Upper lobe of left lung (tissue), 6 donors: ENCODE results near the gene HMX1. TPM values are rescaled to one million over a fixed set of nuclear protein-coding genes. Genes with fewer than 3 reads are reported as not detected.

Source experiments
- ATAC-seq, 2 donors: fragments of 200-7000 bp; cut with Tn5 transposase; one replicate each; pipeline ENCODE4 v1.9.1; 2022; ENCODE audit warnings: mild to moderate bottlenecking in 2 of 2, moderate library complexity in 2 of 2; ENCODE audit not compliant: low FRiP score in 2 of 2
- DNase-seq, 2 donors: peaks; one replicate each; pipeline ENCODE4 v3.0.0-alpha.2; 2019 to 2020
- H3K27ac ChIP-seq, 4 donors: fragments of 200-600 bp; sonication (generic); one replicate each; pipeline ENCODE4 v1.5.1; 2016 to 2019
- H3K27me3 ChIP-seq, 4 donors: fragments of 200-600 bp; sonication (generic); one replicate each; pipeline ENCODE4 v1.5.1; 2017 to 2019
- H3K36me3 ChIP-seq, 4 donors: fragments of 200-600 bp; sonication (generic); one replicate each; pipeline ENCODE4 v1.5.1; 2016 to 2019
- H3K4me1 ChIP-seq, 4 donors: fragments of 200-600 bp; sonication (generic); one replicate each; pipeline ENCODE4 v1.5.1; 2018 to 2019
- H3K4me3 ChIP-seq, 4 donors: fragments of 200-600 bp; sonication (generic); one replicate each; pipeline ENCODE4 v1.5.1; 2017 to 2019; ENCODE audit warnings: mild to moderate bottlenecking in 2 of 4, moderate library complexity in 1 of 4
- H3K9me3 ChIP-seq, 4 donors: fragments of 200-600 bp; sonication (generic); one replicate each; pipeline ENCODE4 v1.5.1; 2018 to 2019
- EP300 ChIP-seq, 4 donors: sonication (generic); formaldehyde crosslinking; IDR thresholded peaks; one replicate each; pipeline ENCODE4 v1.5.1; 2017; ENCODE audit warnings: antibody characterized with exemption in 4 of 4, control low read depth in 2 of 4
- POLR2A ChIP-seq, 4 donors: fragments of 450-650 bp; IDR thresholded peaks; one replicate each; pipeline ENCODE4 v1.5.1; 2016 to 2017; ENCODE audit warnings: antibody characterized with exemption in 4 of 4, mild to moderate bottlenecking in 2 of 4
- POLR2AphosphoS5 ChIP-seq, 2 donors: sonication (generic); formaldehyde crosslinking; IDR thresholded peaks; one replicate each; pipeline ENCODE4 v1.5.1; 2017; ENCODE audit warnings: antibody characterized with exemption in 2 of 2
- WGBS, 2 donors: methylation state at CpG; one replicate each; pipeline ENCODE4 v1.1.5; 2017 to 2018; 5-methylcytosine and 5-hydroxymethylcytosine counted together
- total RNA-seq, 6 donors: library from RNA; depleted of rRNA in 4 of 6; stranded (reverse); fragments of >200 nt in 4 of 6; gene quantifications; one replicate each; pipeline versions ENCODE4 v1.1.0 to v1.2.1, GENCODE V29; 2016 to 2021
- TF ChIP-seq, protein P1 (sequence below), 6 experiments: fragments of 450-650 bp in 4 of 6; fragments of 200-600 bp in 2 of 6; sonication (generic) in 2 of 6; IDR thresholded peaks; one replicate each; pipeline ENCODE4 v1.5.1; 2016 to 2019; ENCODE audit warnings: antibody characterized with exemption in 6 of 6
- donor health status: DM: no; HTN: no; CAD: no; lungs with moderate emphysema.
- donor health status: DM: no; HTN: yes; CAD: no; lungs with severe emphysema.

HMX1 gene
- total RNA-seq, 6 donors from 2014 or later = not detected

DNA sequence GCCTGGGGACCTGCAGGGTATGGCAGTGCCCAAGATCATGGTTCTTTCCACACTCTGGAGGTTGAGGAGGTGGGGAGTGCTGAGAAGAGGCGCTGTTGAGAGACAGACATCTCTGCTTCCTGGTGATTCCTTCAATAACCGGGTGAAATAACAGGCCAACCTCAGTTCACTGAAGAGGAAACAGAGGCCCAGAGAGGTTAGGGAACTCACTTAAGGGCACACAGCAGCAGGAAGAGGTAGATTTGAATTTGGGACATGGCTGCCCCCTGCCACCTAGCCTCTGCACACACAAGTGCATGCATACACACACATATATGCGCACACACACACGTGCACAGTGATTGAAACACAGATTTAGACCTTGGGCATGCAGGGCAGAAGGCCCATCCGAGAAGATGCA is 24.9 kb upstream of the HMX1 start:
- WGBS, 2 donors = 36 to 53% methylated on average over 5 of the region's 5 CpGs
- ATAC-seq (no peak), DNase-seq (no peak)
- Histone ChIP-seq H3K36me3 (no peaks in the 10 kb centered on the region), H3K4me3 (no peak overlapping the region), H3K27ac (no peak overlapping the region), H3K4me1 (peaks cover 0 to 30% (median 0%) of the 10 kb centered on the region in 4 donors), H3K9me3 (peaks cover 6 to 21% (median 14%) of the 10 kb centered on the region in 4 donors), H3K27me3 (peaks cover 0 to 39% (median 19%) of the 10 kb centered on the region in 4 donors)
- TF ChIP-seq, protein P1, sequence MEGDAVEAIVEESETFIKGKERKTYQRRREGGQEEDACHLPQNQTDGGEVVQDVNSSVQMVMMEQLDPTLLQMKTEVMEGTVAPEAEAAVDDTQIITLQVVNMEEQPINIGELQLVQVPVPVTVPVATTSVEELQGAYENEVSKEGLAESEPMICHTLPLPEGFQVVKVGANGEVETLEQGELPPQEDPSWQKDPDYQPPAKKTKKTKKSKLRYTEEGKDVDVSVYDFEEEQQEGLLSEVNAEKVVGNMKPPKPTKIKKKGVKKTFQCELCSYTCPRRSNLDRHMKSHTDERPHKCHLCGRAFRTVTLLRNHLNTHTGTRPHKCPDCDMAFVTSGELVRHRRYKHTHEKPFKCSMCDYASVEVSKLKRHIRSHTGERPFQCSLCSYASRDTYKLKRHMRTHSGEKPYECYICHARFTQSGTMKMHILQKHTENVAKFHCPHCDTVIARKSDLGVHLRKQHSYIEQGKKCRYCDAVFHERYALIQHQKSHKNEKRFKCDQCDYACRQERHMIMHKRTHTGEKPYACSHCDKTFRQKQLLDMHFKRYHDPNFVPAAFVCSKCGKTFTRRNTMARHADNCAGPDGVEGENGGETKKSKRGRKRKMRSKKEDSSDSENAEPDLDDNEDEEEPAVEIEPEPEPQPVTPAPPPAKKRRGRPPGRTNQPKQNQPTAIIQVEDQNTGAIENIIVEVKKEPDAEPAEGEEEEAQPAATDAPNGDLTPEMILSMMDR (IDR thresholded peaks at IDR 0.05) = no peak
- TF ChIP-seq POLR2A (IDR thresholded peaks at IDR 0.05) (no peak), POLR2AphosphoS5 (IDR thresholded peaks at IDR 0.05) (no peak), EP300 (IDR thresholded peaks at IDR 0.05) (no peak)

DNA sequence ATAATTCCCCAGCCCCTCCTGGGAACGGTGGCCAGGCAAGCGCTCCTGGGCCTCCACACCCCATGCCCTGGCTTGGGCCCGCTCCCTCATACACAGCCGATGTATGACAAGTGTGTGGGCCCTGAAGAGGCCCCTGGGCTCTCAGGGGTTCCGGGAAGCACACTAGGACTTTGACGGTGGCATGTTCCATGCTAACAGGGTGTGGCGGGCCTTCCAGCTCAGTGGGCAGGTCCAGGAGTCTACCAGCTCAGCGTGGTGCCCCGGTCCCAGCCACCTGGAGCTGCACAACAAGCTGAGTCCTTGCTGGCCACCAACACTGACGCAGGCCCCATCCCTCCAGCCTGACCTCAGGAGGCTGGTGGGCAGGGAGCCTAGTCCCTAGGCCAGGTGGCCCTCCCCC is 24.4 kb upstream of the HMX1 start:
- ATAC-seq (no peak), DNase-seq (no peak)
- 86% methylated on average over 8 of the region's 10 CpGs; no CpG with 5 or more reads in 1 of the 2 donors for WGBS, 2 donors
- Histone ChIP-seq H3K27ac (no peak overlapping the region), H3K27me3 (peaks cover 0 to 40% (median 19%) of the 10 kb centered on the region in 4 donors), H3K4me1 (peaks cover 0 to 30% (median 0%) of the 10 kb centered on the region in 4 donors), H3K9me3 (peaks cover 6 to 16% (median 9%) of the 10 kb centered on the region in 4 donors), H3K4me3 (no peak overlapping the region), H3K36me3 (no peaks in the 10 kb centered on the region)
- TF ChIP-seq POLR2AphosphoS5 (IDR thresholded peaks at IDR 0.05) = no peak
- TF ChIP-seq POLR2A (IDR thresholded peaks at IDR 0.05) = no peak
- TF ChIP-seq, protein P1 (IDR thresholded peaks at IDR 0.05) = no peak
- TF ChIP-seq EP300 (IDR thresholded peaks at IDR 0.05) = no peak

DNA sequence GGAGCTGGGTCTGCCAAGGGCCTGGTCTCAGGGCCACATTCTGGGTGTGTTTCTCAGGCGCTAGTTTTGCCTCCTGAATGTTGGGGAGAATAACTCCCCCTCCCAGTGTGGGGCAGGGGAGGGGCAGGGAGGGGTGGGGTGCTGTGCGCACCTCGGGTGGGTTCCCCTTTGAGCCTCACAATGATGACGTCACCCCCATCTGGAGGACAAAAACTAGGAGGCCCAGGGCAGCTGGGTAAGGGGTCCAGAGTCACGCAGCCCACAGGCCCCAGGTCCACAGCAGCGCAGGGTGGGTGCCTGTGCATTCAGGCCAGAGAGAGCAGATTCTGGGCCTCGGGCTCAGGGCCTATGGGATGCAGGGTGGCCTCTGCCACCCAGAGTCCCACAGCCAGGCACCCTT is 23.7 kb upstream of the HMX1 start:
- DNase-seq = no peak

DNA sequence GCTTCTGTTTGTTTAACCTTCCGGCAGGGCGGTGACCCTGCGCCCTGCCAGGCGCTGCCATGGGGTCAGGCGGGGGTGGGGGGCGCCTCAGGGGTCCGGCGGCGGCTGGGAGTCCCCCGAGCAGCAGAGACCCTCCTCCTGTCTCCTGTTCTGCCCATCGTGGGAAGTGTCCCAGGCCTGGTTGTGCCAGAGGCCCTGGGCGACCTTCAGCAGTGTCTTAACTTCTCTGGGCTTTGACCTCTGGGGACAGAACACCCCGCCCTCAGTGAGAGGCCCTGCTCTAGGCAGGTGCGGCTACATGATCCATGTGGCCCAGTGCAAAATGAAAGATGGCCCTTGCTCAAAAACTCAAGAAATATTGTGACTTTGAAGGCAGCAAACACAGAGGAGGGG is 22.8 kb upstream of the HMX1 start:
- H3K27me3 ChIP-seq = peaks cover 0 to 45% (median 21%) of the 10 kb centered on the region in 4 donors
- H3K4me3 ChIP-seq = no peak overlapping the region
- no peak for DNase-seq
- TF ChIP-seq POLR2AphosphoS5 (IDR thresholded peaks at IDR 0.05) (no peak), POLR2A (IDR thresholded peaks at IDR 0.05) (no peak), EP300 (IDR thresholded peaks at IDR 0.05) (no peak)
- TF ChIP-seq, protein P1 (IDR thresholded peaks at IDR 0.05) = no peak
- no peak overlapping the region for H3K27ac ChIP-seq
- H3K36me3 ChIP-seq = no peaks in the 10 kb centered on the region
- peaks cover 0 to 30% (median 0%) of the 10 kb centered on the region in 4 donors for H3K4me1 ChIP-seq
- WGBS, 2 donors = 12% methylated on average over 14 of the region's 14 CpGs; no CpG with 5 or more reads in 1 of the 2 donors
- H3K9me3 ChIP-seq = no peaks in the 10 kb centered on the region
- ATAC-seq = no peak

More for the DNA sequence above, 23.7 kb upstream of the HMX1 start:
- Histone ChIP-seq H3K27me3 (peaks cover 0 to 41% (median 21%) of the 10 kb centered on the region in 4 donors), H3K36me3 (no peaks in the 10 kb centered on the region), H3K27ac (no peak overlapping the region), H3K4me1 (peaks cover 0 to 30% (median 0%) of the 10 kb centered on the region in 4 donors), H3K9me3 (peaks cover 0 to 9% (median 2%) of the 10 kb centered on the region in 4 donors), H3K4me3 (no peak overlapping the region)
- no peak for ATAC-seq
- TF ChIP-seq POLR2AphosphoS5 (IDR thresholded peaks at IDR 0.05) (no peak), EP300 (IDR thresholded peaks at IDR 0.05) (no peak), POLR2A (IDR thresholded peaks at IDR 0.05) (no peak)
- TF ChIP-seq, protein P1 (IDR thresholded peaks at IDR 0.05) = no peak
- 73% methylated on average over 6 of the region's 7 CpGs; no CpG with 5 or more reads in 1 of the 2 donors for WGBS, 2 donors
